Peyer's patch (tissue), 4 donors: Measurements from ENCODE around the gene IGSF9B. TPM values are rescaled to one million over a fixed set of nuclear protein-coding genes. Genes with fewer than 3 reads are reported as not detected.

Experiments used
- DNase-seq, 3 donors: peaks; one replicate each; pipeline ENCODE4 v3.0.0-alpha.2; 2017 to 2019
- H3K27ac ChIP-seq, 4 donors: fragments of 200-600 bp; sonication (generic); one replicate each; pipeline ENCODE4 v1.5.1; 2016 to 2019
- H3K27me3 ChIP-seq, 2 donors: fragments of 200-600 bp; sonication (generic); one replicate each; pipeline ENCODE4 v1.5.1; 2019
- H3K36me3 ChIP-seq, 3 donors: fragments of 200-600 bp; sonication (generic); one replicate each; pipeline ENCODE4 v1.5.1; 2016 to 2019
- H3K4me1 ChIP-seq, 4 donors: fragments of 200-600 bp; sonication (generic); one replicate each; pipeline ENCODE4 v1.5.1; 2016 to 2019
- H3K4me3 ChIP-seq, 4 donors: fragments of 200-600 bp; sonication (generic); 1 replicate in 3 of 4; 2 replicates in 1 of 4; pipeline ENCODE4 v1.5.1; 2016 to 2019; ENCODE audit warnings: mild to moderate bottlenecking in 1 of 4
- H3K9me3 ChIP-seq, 4 donors: fragments of 200-600 bp; sonication (generic); one replicate each; pipeline ENCODE4 v1.5.1; 2016 to 2019; ENCODE audit warnings: mild to moderate bottlenecking in 1 of 4
- CTCF ChIP-seq, 6 experiments: fragments of 450-650 bp in 4 of 6; fragments of 200-600 bp in 2 of 6; sonication (generic) in 1 of 6; IDR thresholded peaks; one replicate each; pipeline ENCODE4 v1.5.1; 2017 to 2019; ENCODE audit warnings: antibody characterized with exemption in 6 of 6, mild to moderate bottlenecking in 3 of 6, moderate library complexity in 1 of 6
- POLR2A ChIP-seq, 2 donors: fragments of 450-650 bp; IDR thresholded peaks; one replicate each; pipeline ENCODE4 v1.5.1; 2017; ENCODE audit warnings: antibody characterized with exemption in 2 of 2, mild to moderate bottlenecking in 2 of 2, moderate library complexity in 2 of 2
- total RNA-seq, 4 donors: library from RNA; depleted of rRNA; stranded (reverse); fragments of >200 nt; gene quantifications; one replicate each; pipeline ENCODE4 v1.1.0, GENCODE V29; 2016

IGSF9B gene
- total RNA-seq, 4 donors from 2014 or later = 1.1 to 22.3 (median 5.0) TPM

- Histone ChIP-seq H3K4me1 (no peaks in the 10 kb centered on the region), H3K9me3 (no peaks in the 10 kb centered on the region), H3K27me3 (no peaks in the 10 kb centered on the region), H3K36me3 (no peaks in the 10 kb centered on the region), H3K4me3 (no peak overlapping the region), H3K27ac (no peak overlapping the region)
- TF ChIP-seq POLR2A (IDR thresholded peaks at IDR 0.05) = no peak
- TF ChIP-seq CTCF (IDR thresholded peaks at IDR 0.05) = no peak
- no peak for DNase-seq
Measured at GRCh38 chr11:134001596-134001995, 44.8 kb upstream of the IGSF9B start.

- Histone ChIP-seq H3K27me3 (no peaks in the 10 kb centered on the region), H3K4me1 (no peaks in the 10 kb centered on the region), H3K4me3 (no peak overlapping the region), H3K36me3 (no peaks in the 10 kb centered on the region), H3K27ac (no peak overlapping the region), H3K9me3 (no peaks in the 10 kb centered on the region)
- no peak for TF ChIP-seq CTCF (IDR thresholded peaks at IDR 0.05)
- TF ChIP-seq POLR2A (IDR thresholded peaks at IDR 0.05) = no peak
- no peak for DNase-seq
Measured at GRCh38 chr11:134001088-134001487, 44.3 kb upstream of the IGSF9B start.

GRCh38 chr11:133999355-133999754, 42.6 kb upstream of the IGSF9B start:
- H3K4me3 ChIP-seq = no peak overlapping the region
- H3K27ac ChIP-seq = no peak overlapping the region
- no peaks in the 10 kb centered on the region for H3K4me1 ChIP-seq
- no peaks in the 10 kb centered on the region for H3K36me3 ChIP-seq
- TF ChIP-seq CTCF (IDR thresholded peaks at IDR 0.05) (no peak), POLR2A (IDR thresholded peaks at IDR 0.05) (no peak)
- no peak for DNase-seq
- no peaks in the 10 kb centered on the region for H3K27me3 ChIP-seq
- no peaks in the 10 kb centered on the region for H3K9me3 ChIP-seq

- Histone ChIP-seq H3K4me1 (no peaks in the 10 kb centered on the region), H3K27ac (no peak overlapping the region), H3K27me3 (no peaks in the 10 kb centered on the region), H3K4me3 (no peak overlapping the region), H3K36me3 (no peaks in the 10 kb centered on the region), H3K9me3 (no peaks in the 10 kb centered on the region)
- no peak for TF ChIP-seq CTCF (IDR thresholded peaks at IDR 0.05)
- no peak for TF ChIP-seq POLR2A (IDR thresholded peaks at IDR 0.05)
- no peak for DNase-seq
Measured at GRCh38 chr11:133997554-133997953, 40.8 kb upstream of the IGSF9B start.

- TF ChIP-seq CTCF (IDR thresholded peaks at IDR 0.05) (no peak), POLR2A (IDR thresholded peaks at IDR 0.05) (no peak)
- H3K27ac ChIP-seq = no peak overlapping the region
- no peaks in the 10 kb centered on the region for H3K4me1 ChIP-seq
- H3K4me3 ChIP-seq = no peak overlapping the region
- H3K9me3 ChIP-seq = no peaks in the 10 kb centered on the region
- no peaks in the 10 kb centered on the region for H3K27me3 ChIP-seq
- no peaks in the 10 kb centered on the region for H3K36me3 ChIP-seq
- no peak for DNase-seq
Measured at GRCh38 chr11:133996671-133997070, 39.9 kb upstream of the IGSF9B start.

GRCh38 chr11:133995066-133995465, 38.3 kb upstream of the IGSF9B start:
- DNase-seq = no peak
- no peaks in the 10 kb centered on the region for H3K4me1 ChIP-seq
- no peak overlapping the region for H3K4me3 ChIP-seq
- no peak overlapping the region for H3K27ac ChIP-seq
- H3K9me3 ChIP-seq = no peaks in the 10 kb centered on the region
- H3K27me3 ChIP-seq = no peaks in the 10 kb centered on the region
- no peak for TF ChIP-seq POLR2A (IDR thresholded peaks at IDR 0.05)
- TF ChIP-seq CTCF (IDR thresholded peaks at IDR 0.05) = no peak
- no peaks in the 10 kb centered on the region for H3K36me3 ChIP-seq
